Measurements from ENCODE around the gene CCT8. TPM values are rescaled to one million over a fixed set of nuclear protein-coding genes. Genes with fewer than 3 reads are reported as not detected.

The CCT8 gene
- total RNA-seq, 1 donor from 2014 or later: 308 TPM

DNA sequence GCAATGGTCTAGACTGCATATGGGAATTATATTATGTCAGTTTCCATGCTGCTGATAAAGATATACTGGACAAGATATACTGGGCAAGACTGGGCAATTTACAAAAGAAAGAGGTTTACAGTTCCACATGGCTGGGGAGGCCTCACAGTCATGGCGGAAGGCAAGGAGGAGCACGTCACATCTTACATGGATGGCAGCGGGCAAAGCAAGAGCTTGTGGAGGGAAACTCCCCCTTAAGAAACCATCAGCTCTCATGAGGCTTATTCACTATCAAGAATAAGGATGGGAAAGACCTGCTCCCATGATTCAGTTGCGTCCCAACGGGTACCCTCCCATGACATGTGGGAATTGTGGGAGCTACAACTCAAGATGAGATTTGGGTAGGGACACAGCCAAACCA, 21.2 kb downstream of the CCT8 start:
- Mint-ChIP-seq H3K4me1 (no peaks in the 10 kb centered on the region), H3K27me3 (ENCODE audit: low read depth) (no peaks in the 10 kb centered on the region), H3K9me3 (no peaks in the 10 kb centered on the region), H3K4me3 (no peak overlapping the region), H3K36me3 (ENCODE audit: low read depth) (peaks cover 13% of the 10 kb centered on the region), H3K27ac (ENCODE audit: unreplicated experiment) (no peak overlapping the region)
- DNase-seq (ENCODE audit: low read depth, low spot score): no peak
- TF ChIP-seq, protein P1, sequence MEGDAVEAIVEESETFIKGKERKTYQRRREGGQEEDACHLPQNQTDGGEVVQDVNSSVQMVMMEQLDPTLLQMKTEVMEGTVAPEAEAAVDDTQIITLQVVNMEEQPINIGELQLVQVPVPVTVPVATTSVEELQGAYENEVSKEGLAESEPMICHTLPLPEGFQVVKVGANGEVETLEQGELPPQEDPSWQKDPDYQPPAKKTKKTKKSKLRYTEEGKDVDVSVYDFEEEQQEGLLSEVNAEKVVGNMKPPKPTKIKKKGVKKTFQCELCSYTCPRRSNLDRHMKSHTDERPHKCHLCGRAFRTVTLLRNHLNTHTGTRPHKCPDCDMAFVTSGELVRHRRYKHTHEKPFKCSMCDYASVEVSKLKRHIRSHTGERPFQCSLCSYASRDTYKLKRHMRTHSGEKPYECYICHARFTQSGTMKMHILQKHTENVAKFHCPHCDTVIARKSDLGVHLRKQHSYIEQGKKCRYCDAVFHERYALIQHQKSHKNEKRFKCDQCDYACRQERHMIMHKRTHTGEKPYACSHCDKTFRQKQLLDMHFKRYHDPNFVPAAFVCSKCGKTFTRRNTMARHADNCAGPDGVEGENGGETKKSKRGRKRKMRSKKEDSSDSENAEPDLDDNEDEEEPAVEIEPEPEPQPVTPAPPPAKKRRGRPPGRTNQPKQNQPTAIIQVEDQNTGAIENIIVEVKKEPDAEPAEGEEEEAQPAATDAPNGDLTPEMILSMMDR (conservative IDR thresholded peaks at IDR 0.05): no peak

DNA sequence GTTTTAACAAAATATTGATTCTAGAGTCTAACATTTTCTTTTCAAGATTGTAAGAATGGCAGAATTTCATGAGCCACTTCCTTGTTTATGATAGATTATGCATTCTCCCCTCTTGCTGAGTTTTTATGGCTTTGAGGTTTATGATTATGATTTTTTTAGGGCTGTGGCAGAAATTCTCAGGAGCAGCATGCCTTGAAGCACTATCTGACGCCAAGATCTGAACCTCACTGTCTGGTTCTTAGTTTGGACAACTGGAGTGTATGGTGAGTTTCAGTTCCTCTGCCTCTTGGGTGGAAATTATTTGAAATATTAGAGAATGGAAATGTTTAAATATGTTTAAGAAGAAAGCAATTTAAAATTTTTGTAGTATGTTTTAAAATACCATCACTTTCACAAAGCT, 38.8 kb downstream of the CCT8 start:
- Mint-ChIP-seq H3K4me3 (no peak overlapping the region), H3K27ac (ENCODE audit: unreplicated experiment) (no peak overlapping the region), H3K27me3 (ENCODE audit: low read depth) (no peaks in the 10 kb centered on the region), H3K9me3 (no peaks in the 10 kb centered on the region), H3K4me1 (peaks cover 6% of the 10 kb centered on the region), H3K36me3 (ENCODE audit: low read depth) (peaks cover 3% of the 10 kb centered on the region)
- no peak for DNase-seq (ENCODE audit: low read depth, low spot score)
- TF ChIP-seq, protein P1 (conservative IDR thresholded peaks at IDR 0.05): no peak

DNA sequence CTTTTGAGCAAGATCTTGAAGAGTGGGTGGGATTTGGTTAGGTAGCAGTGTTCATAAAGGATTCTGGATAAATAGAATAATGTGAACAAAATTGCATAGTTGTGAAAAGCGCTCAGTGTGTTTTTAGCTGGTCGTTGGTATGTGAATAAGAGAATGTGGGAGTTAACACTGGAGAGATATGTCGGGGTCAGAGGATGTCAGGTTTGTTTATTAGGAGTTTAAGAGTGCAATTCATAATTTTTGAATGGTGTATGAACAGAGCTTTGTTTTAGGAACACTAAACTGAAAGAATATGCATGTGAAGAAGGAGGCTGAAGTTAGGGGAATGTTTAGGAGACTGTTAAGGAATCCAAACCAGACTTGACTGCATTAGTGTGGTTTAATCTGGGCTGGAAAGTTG, 39.6 kb downstream of the CCT8 start:
- Mint-ChIP-seq H3K27me3 (ENCODE audit: low read depth) (no peaks in the 10 kb centered on the region), H3K4me3 (no peak overlapping the region), H3K4me1 (peaks cover 6% of the 10 kb centered on the region), H3K36me3 (ENCODE audit: low read depth) (peaks cover 6% of the 10 kb centered on the region), H3K9me3 (no peaks in the 10 kb centered on the region), H3K27ac (ENCODE audit: unreplicated experiment) (no peak overlapping the region)
- DNase-seq (ENCODE audit: low read depth, low spot score): no peak
- TF ChIP-seq, protein P1 (conservative IDR thresholded peaks at IDR 0.05): no peak

DNA sequence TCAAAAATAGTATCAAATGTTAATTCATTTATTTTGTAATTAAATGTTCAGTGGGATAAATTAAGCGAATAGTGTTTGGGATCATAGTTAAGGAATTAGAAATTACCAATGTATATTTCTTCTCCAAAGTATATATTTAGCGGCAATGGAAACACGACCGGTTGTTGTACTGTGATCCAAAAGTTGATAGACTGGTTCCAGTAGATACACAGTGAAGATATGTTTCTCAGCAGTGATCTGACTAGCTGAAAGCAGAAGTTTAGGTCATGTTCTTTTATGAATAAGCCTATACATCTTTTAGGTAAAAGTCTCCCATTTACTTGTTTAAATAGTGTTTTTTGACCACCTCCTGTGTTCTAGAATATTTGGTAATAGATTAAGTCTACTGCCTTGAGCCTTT, 40.1 kb downstream of the CCT8 start:
- no peak for DNase-seq (ENCODE audit: low read depth, low spot score)
- no peak overlapping the region for H3K27ac Mint-ChIP-seq (ENCODE audit: unreplicated experiment)
- no peaks in the 10 kb centered on the region for H3K27me3 Mint-ChIP-seq (ENCODE audit: low read depth)
- H3K4me3 Mint-ChIP-seq: no peak overlapping the region
- TF ChIP-seq, protein P1 (conservative IDR thresholded peaks at IDR 0.05): no peak
- peaks cover 6% of the 10 kb centered on the region for H3K4me1 Mint-ChIP-seq
- H3K9me3 Mint-ChIP-seq: no peaks in the 10 kb centered on the region
- H3K36me3 Mint-ChIP-seq (ENCODE audit: low read depth): peaks cover 6% of the 10 kb centered on the region

DNA sequence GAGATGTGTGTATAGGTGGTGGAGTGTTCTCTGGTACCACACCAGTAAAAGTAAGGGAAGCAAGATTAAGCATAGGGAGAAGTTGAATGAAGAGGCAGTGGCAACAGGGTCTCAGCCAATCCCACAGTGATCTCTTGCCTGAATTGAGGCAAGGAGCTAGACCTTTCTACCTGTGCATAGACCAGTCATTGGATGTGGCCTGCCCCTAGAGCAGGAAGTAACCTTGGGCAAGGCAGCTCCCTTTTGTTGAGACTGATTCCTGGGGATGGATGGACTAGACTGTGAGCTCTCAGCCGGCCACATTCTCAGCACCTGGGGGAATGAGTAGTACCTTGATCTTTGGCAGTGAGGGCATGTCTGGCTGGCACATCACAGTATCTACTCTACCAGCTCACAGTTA, 42.5 kb downstream of the CCT8 start:
- DNase-seq (ENCODE audit: low read depth, low spot score): no peak
- TF ChIP-seq, protein P1 (conservative IDR thresholded peaks at IDR 0.05): no peak
- Mint-ChIP-seq H3K27ac (ENCODE audit: unreplicated experiment) (no peak overlapping the region), H3K4me3 (no peak overlapping the region), H3K9me3 (no peaks in the 10 kb centered on the region), H3K4me1 (peaks cover 11% of the 10 kb centered on the region), H3K36me3 (ENCODE audit: low read depth) (peaks cover 8% of the 10 kb centered on the region), H3K27me3 (ENCODE audit: low read depth) (no peaks in the 10 kb centered on the region)

DNA sequence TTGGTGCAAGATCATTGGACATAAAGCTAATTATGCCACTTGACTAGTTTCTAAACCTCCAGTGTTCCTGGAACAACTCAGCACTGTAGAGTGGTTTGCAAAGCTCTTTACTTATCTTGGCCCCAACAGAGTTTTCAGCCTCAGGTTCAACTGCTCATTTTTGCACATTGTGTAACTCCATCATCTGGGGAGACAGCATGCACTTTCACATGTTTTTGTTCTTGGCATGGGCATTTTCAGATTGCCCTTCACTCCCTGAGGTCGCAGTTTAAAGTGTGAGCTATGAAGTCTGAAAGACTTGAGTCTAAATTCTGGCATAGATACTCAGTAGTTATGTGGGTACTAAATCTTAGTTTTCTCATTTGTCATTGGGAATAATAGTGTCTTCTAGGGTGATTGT, 43.9 kb downstream of the CCT8 start:
- peaks cover 23% of the 10 kb centered on the region for H3K4me1 Mint-ChIP-seq
- H3K4me3 Mint-ChIP-seq: peak overlapping the region; percentile 31
- TF ChIP-seq, protein P1 (conservative IDR thresholded peaks at IDR 0.05): no peak
- H3K36me3 Mint-ChIP-seq (ENCODE audit: low read depth): peaks cover 8% of the 10 kb centered on the region
- H3K9me3 Mint-ChIP-seq: no peaks in the 10 kb centered on the region
- DNase-seq (ENCODE audit: low read depth, low spot score): no peak
- H3K27me3 Mint-ChIP-seq (ENCODE audit: low read depth): no peaks in the 10 kb centered on the region
- H3K27ac Mint-ChIP-seq (ENCODE audit: unreplicated experiment): no peak overlapping the region
